Kidney (tissue), 14 donors: ENCODE data around the gene LDLRAD3. TPM values are rescaled to one million over a fixed set of nuclear protein-coding genes. Genes with fewer than 3 reads are reported as not detected.

ENCODE experiments used
- DNase-seq, 5 donors: peaks; one replicate each; pipeline ENCODE4 v3.0.0-alpha.2; 2013 to 2020
- FAIRE-seq: peaks from 2 replicates; lab custom pipeline; 2012; peaks lifted over from hg19 to GRCh38; lab: Jason Lieb, UNC
- H3K27ac ChIP-seq, 2 donors: one replicate each; pipeline ENCODE4 v1.7.0; 2013; ENCODE audit warnings: low read depth in 2 of 2, low read length in 2 of 2, inconsistent platforms in 1 of 2
- H3K27me3 ChIP-seq: one replicate; pipeline ENCODE4 v1.7.1; 2013; ENCODE audit warnings: low read length, inconsistent platforms; ENCODE audit not compliant: control insufficient read depth, insufficient read depth
- H3K36me3 ChIP-seq, 3 donors: one replicate each; pipeline versions ENCODE4 v1.7.0 to v1.7.1; 2013; ENCODE audit warnings: low read length in 3 of 3, control low read depth in 1 of 3, inconsistent platforms in 1 of 3; ENCODE audit not compliant: insufficient read depth in 3 of 3, control insufficient read depth in 2 of 3
- H3K4me1 ChIP-seq, 3 donors: one replicate each; pipeline versions ENCODE4 v1.7.0 to v1.7.1; 2013; ENCODE audit warnings: low read length in 3 of 3, inconsistent platforms in 1 of 3, low read depth in 1 of 3; ENCODE audit not compliant: control insufficient read depth in 2 of 3, insufficient read depth in 2 of 3
- H3K4me3 ChIP-seq, 3 donors: one replicate each; pipeline versions ENCODE4 v1.7.0 to v1.8.1; 2013; ENCODE audit warnings: low read length in 3 of 3, control low read depth in 1 of 3, inconsistent platforms in 1 of 3
- H3K9ac ChIP-seq, 3 donors: one replicate each; pipeline versions ENCODE4 v1.7.0 to v1.7.1; 2013; ENCODE audit warnings: low read length in 3 of 3, control low read depth in 1 of 3, inconsistent platforms in 1 of 3
- H3K9me3 ChIP-seq, 3 donors: one replicate each; pipeline versions ENCODE4 v1.7.0 to v1.7.1; 2013; ENCODE audit warnings: low read length in 3 of 3, control low read depth in 1 of 3, inconsistent platforms in 1 of 3; ENCODE audit not compliant: control insufficient read depth in 2 of 3, insufficient read depth in 1 of 3
- CTCF ChIP-seq: IDR thresholded peaks from 3 replicates; pipeline ENCODE4 v1.5.1; 2012; ENCODE audit warnings: mild to moderate bottlenecking, moderate library complexity, borderline replicate concordance; ENCODE audit not compliant: insufficient read depth; ENCODE audit errors: extremely low read depth
- intact Hi-C: fragments of 100-400 bp; cut with DNase I; formaldehyde crosslinking; loops from one replicate; pipeline ENCODE4 v1.11.1; 2022
- polyA plus RNA-seq: library from polyadenylated mRNA; stranded (reverse); fragments of 350-450 nt; fragmentation: Illumina TruSeq; extraction: RNeasy Lipid Tissue Mini Kit (QIAGEN cat#74804); gene quantifications from one replicate; pipeline ENCODE4 v1.2.3, GENCODE V29; 2014; ENCODE audit warnings: low read depth, low replicate concordance; ENCODE audit not compliant: insufficient read depth
- total RNA-seq: library from RNA; stranded (reverse); fragmentation: NEBNext Ultra II Directional; extraction: Animal tissue kit (Norgen Biotek cat#: 25700); gene quantifications from one replicate; pipeline ENCODE4 v1.2.1, GENCODE V29; 2021
- donor health status: control.
- donor health status: control.
- donor health status: control.
- donor health status: control.
- donor health status: control.
- donor health status: DM: yes; HTN: yes; CAD: no.
- donor health status: Normal renal cell carcinoma (clear cell type).

The LDLRAD3 gene
- total and polyA plus RNA-seq, 2 donors from 2014 or later = 1.2 to 14.2 TPM

- DNase-seq (no peak), FAIRE-seq (no peak)
- Histone ChIP-seq H3K9me3 (no peaks in the 10 kb centered on the region), H3K36me3 (no peaks in the 10 kb centered on the region), H3K9ac (no peak overlapping the region), H3K4me1 (peaks cover 0 to 2% (median 0%) of the 10 kb centered on the region in 3 donors), H3K27ac (no peak overlapping the region), H3K4me3 (no peak overlapping the region), H3K27me3 (no peaks in the 10 kb centered on the region)
- no peak for TF ChIP-seq CTCF
- intact Hi-C loops = no loop called here
These were observed 70.4 kb downstream of the LDLRAD3 start for GRCh38 chr11:36013950-36014897.

- no peak for TF ChIP-seq CTCF
- no peaks in the 10 kb centered on the region for H3K27me3 ChIP-seq
- peaks cover 0 to 2% (median 0%) of the 10 kb centered on the region in 3 donors for H3K4me1 ChIP-seq
- no peaks in the 10 kb centered on the region for H3K36me3 ChIP-seq
- no peak overlapping the region for H3K4me3 ChIP-seq
- DNase-seq (no peak), FAIRE-seq (no peak)
- H3K9me3 ChIP-seq = no peaks in the 10 kb centered on the region
- no peak overlapping the region for H3K9ac ChIP-seq
- H3K27ac ChIP-seq = no peak overlapping the region
- intact Hi-C loops = no loop called here
These were observed 71.2 kb downstream of the LDLRAD3 start for GRCh38 chr11:36014898-36015665.

GRCh38 chr11:36015799-36016198 lies 71.9 kb downstream of the LDLRAD3 start:
- no peaks in the 10 kb centered on the region for H3K27me3 ChIP-seq
- no peak for DNase-seq
- intact Hi-C loops = no loop called here
- TF ChIP-seq CTCF = no peak
- no peaks in the 10 kb centered on the region for H3K9me3 ChIP-seq
- no peaks in the 10 kb centered on the region for H3K36me3 ChIP-seq
- H3K27ac ChIP-seq = no peak overlapping the region
- no peak for FAIRE-seq
- no peaks in the 10 kb centered on the region for H3K4me1 ChIP-seq
- H3K9ac ChIP-seq = no peak overlapping the region
- H3K4me3 ChIP-seq = no peak overlapping the region
